Karpas-422 (cell line): ENCODE data around the gene IFI6. TPM values are rescaled to one million over a fixed set of nuclear protein-coding genes. Genes with fewer than 3 reads are reported as not detected.

ENCODE experiments used
- small RNA-seq: library from RNA; depleted of rRNA; stranded (forward); fragments of <200 nt; gene quantifications from one replicate; pipeline ENCODE3, GENCODE V24; 2014
- total RNA-seq: library from RNA; depleted of rRNA; stranded (reverse); fragments of >200 nt; shearing (Covaris generic); gene quantifications from 2 replicates; pipeline ENCODE4 v1.2.3, GENCODE V29; 2014; ENCODE audit warnings: low replicate concordance; rRNA removed

The IFI6 gene
- total RNA-seq, 1 experiment from 2014 or later: 67.3 TPM

Small RNA genes lying within 50 kb of the gene (small RNA-seq; reads per million reads assigned to genes)
- gene AL031729.1: not detected
- gene RNU6-424P: not detected
- not detected for gene RNU6-949P

Other genes with a start within 250 kb of the IFI6 start
- gene WASF2, start 182.0 kb downstream of the IFI6 start, total RNA-seq: 20.2 and 21.7 TPM in 2 replicates
- 2.1 and 2.2 TPM in 2 replicates for gene AHDC1, start 68.0 kb downstream of the IFI6 start, total RNA-seq
- 3.0 and 5.6 TPM in 2 replicates for gene FGR, start 37.0 kb downstream of the IFI6 start, total RNA-seq
- 18.7 and 21.2 TPM in 2 replicates for gene FAM76A, start 53.8 kb upstream of the IFI6 start, total RNA-seq
- 27.9 and 39.9 TPM in 2 replicates for gene STX12, start 101.0 kb upstream of the IFI6 start, total RNA-seq
- gene PPP1R8, start 158.6 kb upstream of the IFI6 start, total RNA-seq: 38.3 and 48.1 TPM in 2 replicates
- gene THEMIS2, start 200.4 kb upstream of the IFI6 start, total RNA-seq: 8.7 and 9.2 TPM in 2 replicates
- 67.0 and 72.5 TPM in 2 replicates for gene RPA2, start 242.4 kb upstream of the IFI6 start, total RNA-seq